DMS153 treated with DMSO at 0.1 percent for 48 hours (cell line): ENCODE data around the gene KATNAL1.
A peak's percentile ranks its signal among the peaks of the same experiment; 100 is the strongest.

ENCODE experiments used
- DNase-seq: peaks from one replicate; lab custom pipeline; 2025; ENCODE audit not compliant: unreplicated experiment; lab: John Stamatoyannopoulos, UW

Gene KATNAL1

DNA sequence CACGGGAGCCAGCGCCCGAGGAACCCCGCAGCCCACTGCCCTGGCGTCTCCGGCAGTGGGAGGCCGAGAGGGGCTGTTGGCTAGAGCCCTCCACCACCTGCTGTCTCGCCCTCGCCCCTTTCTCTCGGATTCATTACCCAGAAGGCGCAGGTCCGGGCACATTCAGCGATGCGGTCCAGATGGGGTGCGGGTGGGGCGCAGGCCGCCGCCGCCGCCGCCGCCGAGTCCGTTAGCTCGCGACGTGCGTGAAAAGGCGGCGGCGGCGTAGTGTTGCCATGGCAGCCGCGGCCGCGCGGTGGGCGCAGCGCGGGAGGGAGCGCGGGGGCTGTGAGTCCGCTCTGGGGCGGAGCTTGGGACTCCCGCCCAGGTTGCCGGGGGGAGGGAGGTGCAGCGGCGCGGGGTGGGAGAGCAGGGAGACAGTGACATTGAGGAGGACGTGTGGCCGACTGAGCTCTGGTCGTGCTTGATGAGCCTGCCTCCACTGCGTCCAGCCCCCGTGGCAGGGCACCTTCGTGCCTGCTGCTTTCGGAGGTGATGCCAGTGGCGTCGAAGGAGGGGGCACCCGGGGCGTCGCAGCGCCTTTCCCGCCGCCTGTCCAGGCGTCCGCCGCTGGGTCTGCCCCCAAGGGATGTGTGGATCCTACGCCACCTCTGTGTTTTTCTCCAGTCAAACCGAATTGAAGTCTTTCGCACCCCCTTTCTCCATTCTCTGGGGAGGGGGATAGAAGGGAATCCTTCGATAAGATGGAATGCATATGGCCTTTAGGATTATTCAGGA lies at the start of gene KATNAL1:
TSS of gene KATNAL1 (minus strand) at position 358 of the 777 bp plus-strand sequence. CDS start 23,774 bp downstream, outside the sequence.
- DNase-seq = peak; percentile 56

DNA sequence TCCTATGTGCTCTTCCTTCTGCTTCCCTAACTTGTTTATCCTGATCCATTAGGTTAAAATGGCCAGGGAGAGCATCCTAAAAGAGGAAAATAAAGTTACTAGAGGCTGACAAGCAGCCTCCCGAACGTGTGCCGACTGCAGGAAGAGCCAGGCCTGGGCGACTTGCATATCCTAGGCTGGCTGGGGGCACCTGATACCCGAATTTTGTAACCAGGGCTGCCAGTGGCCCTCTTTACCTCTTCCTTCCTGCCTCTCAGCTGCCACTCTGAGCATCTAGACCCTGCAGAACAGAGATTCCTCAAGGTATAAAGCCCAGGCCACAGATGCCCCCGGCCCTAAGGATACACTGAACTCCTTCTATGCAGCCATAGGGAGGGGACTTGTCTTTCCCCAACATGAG lies 48.5 kb upstream of the KATNAL1 start:
- DNase-seq = no peak

DNA sequence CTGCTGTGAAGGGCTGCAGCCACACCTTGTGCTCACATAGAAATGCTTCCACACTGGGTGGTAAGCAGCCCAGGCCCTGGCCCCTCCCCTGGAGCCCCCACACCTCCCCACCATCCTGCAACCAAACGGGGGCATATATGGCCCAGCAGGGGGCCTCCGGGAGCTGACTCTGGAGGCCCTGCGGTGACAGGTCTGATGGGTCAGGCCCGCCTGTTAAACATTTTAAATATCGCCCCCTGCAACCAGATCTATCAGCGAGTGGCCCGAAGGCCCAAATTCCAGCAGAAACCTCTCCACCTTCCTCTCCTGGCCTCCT lies 48.0 kb upstream of the KATNAL1 start:
- DNase-seq = no peak

DNA sequence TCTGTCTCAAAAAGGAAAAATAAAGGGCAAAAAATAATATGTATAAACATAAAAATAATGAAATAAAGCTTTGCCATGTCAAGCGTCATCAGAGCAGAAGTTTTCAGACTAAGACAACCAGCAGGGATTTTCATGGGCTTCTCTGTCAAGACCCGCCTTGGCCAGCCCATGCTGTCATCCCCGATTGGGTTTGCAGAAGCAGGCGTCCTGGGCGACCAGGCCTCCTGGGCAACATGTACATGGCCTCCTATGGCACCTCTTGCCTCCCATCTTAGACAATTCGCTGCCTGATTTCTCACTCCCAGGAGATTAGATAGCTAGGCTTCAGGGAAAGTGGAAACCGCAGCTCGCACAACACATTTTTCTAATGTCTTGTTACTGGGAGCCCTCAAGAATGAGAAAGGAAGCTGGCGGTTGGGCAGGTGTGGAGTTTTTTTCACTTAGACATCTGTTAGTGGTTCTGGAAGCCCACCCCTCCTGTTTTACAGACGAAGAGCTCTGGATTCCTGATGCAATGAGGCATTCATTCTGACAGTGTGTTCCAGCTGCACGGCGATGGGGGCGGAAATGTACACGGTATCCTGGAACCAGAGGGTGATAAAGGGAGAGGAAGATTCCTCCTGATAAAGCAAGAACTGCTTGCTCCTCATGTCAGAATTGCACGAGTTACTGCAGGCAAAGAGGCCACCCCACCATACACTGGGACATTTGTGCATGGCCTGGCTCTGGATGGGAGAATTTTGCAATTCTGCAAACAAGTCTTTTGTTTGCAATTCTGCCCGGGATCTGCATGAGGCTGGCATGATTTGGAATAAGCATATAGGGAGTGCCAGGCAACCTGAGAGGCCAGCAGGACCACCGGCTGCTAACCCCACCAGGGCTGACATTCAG lies 47.4 kb upstream of the KATNAL1 start:
- DNase-seq = no peak

DNA sequence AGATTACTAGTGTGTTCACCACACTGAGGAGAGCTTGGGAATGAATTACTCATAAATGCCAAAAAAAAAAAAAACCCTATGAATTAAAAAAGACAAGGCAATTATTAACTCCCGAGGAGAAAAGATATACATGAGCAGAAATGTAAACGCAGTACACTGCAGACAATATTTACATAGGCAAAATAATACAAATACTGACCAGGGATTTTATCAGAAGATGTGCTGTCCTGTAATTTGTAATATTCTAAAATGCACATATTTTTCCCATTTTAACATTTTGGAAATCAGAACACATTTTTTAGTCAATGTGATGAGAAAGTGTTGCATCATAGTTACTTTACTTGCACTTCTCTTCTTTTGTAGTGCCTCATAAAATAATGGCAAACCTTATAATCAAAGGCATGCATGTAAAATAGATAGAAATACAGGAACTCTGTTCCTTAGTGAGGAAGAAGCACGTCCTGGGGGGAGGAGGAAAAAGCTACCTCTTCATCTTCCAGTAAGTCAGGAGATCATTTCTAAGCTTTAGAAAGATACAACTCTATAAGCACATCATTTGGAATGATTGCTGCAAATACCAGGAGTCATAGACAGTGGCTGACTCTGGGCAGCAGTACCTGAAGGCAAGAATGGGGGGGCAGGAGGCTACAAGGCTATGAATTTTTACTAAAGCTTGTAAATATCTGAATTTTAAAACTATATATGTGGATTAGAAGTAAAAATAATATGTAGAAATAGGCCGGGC lies 46.3 kb upstream of the KATNAL1 start:
- DNase-seq = no peak

DNA sequence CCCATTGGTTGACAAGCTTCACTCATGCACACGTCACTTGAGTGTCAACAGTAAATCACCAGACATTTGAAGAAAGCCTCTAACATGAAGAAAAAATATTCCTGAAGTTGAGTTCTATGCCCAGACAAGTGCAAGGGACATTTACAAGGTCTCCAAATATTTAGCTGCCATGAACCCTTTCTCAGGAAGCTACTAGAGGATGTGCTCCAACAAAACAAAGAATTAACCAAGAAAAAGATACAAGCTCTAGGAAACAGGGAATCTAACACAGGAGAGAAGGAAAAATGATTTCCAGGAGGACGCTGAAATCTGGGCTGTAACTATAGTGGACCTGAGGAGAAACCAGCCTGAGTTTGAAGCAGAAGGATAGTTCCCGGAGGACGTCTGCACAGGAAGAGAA lies 45.7 kb upstream of the KATNAL1 start:
- no peak for DNase-seq

DNA sequence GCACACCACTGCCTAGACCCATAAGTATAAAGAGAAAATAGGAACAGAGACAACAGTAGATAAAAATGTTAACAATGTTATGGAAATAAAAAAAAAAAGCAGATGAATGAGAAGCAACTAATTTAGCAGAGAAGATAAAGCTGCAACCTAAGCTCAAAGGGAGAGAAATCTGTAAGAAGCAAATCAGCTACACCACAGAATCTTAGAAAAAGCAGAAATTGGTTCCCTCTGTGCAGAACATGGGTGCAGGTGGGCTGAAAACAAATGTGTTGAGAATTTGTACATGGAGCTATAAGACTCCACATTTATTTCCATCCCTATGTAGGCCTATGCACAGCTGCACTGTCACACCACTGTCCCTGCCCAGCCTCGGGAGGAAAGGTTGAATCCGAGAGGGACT lies 44.8 kb upstream of the KATNAL1 start:
- DNase-seq = no peak

DNA sequence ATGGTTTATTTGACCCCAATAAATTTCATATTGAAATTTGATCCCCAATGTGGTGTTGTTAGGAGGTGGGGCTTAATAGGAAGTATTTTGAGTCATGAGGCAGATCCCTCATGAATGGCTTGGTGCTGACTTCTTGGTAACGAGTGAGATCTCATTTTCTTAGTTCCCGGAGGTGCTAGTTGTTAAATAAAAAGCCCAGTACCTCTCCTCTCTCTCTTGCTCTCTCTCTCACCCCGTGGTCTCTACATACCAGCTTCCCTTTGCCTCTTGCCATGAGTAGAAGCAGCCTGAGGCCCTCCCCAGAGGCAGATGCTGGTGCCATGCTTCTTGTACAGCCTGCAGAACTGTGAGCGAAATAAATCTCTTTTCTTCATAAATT lies 39.4 kb upstream of the KATNAL1 start:
- no peak for DNase-seq

DNA sequence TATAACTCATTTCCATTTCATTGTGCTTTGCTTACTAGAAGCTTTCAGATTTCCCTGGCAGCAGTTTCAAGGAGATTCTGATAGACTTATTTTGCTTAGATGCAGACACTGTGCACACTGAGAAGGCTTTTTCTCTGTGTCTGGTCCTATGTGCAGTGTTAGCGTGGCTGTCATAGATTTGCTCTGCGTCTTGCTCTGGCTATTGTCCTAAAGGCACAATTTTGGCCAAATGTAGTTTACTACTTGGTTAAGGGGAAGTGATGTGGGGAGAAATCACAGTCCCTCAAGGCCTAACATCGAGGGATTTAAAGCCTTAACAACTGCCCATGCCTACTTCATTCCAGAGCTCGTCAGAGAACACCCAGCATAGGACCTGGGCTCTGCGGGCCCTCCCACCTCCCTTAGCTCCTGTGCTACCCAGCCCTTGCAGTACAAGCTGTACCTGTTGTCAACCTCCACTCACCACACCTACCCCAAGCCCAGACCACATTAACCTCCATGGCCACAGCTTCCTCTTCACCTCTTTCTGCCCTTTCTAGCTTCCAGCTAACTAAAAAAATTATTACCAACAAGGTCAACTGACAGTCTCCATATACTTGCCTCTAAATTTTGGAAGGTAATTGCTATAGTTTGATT lies 38.9 kb upstream of the KATNAL1 start:
- no peak for DNase-seq

DNA sequence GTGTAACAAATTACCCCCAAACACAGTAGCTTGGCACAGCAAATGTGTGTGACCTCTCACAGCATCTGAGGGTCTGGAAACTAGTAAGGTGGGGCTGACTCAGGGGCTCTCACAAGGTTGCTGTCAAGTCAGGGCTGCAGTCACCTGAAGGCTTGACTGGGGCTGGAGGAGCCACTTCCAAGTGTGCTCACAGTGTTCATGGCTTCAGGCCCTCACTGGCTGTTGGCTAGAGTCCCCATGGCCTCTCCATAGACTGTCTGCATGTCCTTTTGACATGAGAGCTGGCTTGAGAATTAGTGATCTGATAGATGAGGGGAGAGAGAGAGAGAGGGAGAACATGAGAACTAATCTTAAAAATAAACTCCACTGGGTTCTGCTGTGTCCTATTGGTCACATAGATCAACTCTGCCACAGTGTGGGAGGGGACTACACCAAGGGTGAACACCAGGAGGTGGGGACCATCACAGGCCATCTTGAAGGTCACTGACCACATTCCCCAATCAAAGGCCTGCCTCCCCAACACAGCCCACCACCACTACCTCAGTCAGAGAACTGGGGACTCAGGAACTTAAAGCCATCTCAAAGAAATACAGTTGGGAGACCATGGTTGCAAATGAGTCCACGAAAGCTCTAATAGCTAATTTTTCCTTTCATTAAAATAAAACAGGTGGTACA lies 38.2 kb upstream of the KATNAL1 start:
- DNase-seq = no peak

DNA sequence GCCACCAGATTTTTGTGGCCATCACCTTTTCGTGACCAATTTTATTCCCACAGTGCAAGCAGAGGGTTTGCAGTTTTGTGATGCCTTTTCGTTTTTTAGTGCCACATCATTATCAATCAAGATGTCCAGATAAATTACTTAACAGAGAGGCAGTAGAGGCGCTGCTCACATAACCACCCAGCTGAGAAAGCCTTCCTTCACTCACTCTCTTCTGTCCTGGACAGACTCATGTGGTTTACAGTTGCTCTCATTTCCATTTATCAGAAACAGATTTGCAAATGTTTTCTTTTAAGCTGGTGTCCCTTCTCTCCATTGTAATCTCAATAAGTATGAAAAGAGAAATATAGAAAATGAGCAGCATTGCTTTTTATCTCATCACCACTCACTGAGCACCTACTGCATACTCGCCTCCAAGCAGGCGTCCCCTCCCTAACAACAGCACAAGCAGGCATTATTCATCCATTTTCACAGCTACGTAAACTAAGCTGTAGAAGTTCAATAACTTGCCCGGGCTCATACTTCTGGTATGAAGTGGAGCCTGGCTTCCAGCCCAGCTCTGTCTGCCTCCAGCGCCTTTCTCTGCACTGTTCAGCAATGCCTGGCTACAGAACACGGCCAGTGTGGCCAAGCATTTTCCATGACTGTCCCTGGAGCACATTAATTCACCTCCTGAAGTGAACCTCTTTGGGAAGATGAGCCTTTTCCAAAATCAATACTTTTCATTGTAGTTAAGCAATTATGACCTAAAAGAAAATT lies 34.6 kb upstream of the KATNAL1 start:
- DNase-seq = peak; percentile 10

DNA sequence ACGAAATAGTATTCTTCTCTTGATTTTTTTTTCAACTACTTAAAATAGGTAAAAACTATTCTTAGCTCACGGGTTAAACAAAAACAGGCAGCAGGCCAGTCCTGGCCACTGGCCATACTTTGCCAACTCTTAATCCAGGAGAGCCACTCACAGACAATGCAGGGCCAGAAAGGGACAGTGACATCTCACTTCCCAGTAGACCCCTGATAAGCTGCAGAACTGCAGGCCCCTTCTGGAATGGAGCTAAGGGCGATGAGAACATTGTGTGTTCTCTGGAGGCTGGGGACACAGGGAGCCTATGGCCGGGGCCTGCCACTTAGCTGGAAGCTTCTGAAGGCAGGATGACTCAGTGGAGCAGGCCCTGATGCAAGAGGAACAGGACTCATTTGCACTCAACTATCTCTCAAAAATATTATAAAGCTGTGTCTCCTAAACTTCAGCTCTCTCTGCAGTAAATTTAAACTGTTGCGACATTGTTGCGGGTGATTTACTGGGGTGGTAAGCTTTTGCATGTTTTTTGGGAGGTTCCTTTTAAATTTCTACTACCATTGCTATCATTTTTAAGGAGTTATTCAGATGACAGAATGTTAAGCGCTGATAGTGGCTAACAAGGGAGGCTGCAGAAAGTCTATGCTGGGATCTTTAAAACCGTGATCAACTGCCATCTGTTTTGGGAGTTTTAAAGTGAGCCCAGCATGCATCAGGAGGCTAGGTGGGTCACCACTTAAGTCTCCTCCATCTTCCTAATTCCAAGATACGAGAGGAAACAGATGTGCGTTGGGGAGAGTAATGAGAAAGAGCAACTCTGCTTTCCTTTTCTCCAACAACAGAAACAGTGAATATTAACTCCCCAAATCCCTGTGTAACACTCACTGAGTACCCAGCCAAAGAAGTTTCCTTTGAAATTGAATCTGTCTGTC lies 33.2 kb upstream of the KATNAL1 start:
- DNase-seq = no peak

DNA sequence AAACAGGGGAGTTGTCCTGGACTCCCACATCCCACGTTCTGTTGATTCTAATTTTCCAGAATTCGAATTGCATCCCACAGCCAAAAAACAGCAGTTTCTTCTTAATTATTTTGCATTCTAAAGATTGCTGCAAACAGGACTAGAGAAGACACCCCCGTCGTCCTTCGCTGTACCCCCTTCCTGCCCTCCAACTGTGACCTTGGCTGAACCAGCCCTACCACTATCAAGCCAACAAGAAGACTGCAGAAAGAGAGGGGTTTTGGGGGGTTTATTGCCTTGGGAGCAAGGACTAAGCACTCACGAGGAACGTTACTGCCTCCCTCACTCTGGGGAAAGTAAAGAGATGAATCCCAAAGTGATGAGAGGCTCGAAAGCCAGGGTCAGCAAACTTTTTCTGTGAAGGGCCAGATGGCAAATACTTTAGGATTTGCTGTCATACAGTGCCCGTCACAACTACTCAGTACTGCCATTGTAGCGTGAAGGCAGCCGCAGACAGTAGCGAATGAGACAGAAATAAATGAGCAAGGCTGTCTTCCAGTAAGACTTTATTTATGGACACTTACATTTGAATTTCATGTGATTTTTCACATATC lies 32.5 kb upstream of the KATNAL1 start:
- DNase-seq = no peak

DNA sequence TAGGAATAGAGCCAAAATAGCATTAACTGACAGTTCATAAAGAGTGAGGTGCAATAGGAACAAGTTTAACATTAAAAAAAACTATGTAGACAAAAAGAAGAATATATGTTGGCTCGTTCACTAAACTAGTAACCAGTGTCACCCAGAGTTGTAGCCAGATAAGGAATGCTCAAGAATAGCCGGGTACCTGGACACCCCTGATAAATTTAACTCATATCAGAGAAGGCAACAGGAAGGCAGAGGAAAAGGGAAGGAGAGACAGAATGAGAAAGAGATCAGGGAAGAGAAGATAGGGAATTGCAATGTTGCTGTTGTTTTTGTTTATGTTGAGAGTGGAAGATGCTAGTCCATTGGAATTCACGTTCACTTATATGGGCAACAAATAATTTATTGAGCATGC lies 31.6 kb upstream of the KATNAL1 start:
- DNase-seq = no peak

DNA sequence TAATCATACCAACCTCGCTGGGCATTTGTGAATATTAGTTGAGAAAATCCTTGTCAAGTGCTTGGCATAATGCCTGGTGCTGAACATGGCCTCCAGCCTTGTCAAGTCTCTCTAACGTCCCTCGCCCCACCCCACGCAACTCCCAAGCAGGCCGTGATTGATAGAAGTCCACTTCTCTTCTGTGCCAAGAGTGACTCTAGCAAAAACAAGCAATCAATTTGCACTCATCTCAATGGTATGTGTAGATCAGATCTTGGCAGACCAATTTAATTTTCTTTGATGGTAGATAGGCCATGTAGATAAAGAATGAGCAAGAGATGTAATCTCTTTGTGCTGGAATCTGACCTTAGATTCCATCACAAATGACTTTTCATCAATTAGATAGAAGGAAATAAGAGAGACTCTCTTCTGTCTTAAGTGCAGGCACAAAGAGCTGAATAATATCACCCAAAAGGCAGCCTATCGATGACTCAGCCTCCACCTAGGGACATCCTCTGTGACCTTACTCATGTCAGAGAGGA lies 31.0 kb upstream of the KATNAL1 start:
- no peak for DNase-seq

DNA sequence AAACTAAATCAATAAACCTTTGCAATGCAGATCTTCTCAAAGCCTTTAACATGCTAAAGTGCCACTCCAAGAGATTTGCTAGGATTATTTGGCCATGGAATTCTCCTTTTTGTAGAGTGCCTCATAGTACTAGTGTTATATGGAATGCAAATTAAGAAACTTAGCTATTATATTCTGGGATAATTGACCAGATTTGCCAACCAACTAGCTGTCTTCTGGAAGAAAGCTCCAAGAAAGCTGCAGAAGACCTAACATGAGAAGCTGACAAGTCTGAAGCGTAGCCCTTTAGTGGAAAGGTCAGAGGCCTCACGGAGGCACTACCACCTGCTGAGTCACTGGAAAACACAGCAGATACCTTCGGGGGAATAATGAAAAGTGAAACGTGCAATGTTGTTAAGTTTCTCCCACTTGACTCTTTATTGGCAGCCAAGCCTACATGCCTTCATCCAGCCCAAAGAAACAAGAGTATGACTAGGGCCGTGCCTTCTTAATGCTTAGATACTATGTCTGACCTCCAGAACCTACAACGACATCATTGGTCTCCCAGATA lies 29.8 kb upstream of the KATNAL1 start:
- no peak for DNase-seq

DNA sequence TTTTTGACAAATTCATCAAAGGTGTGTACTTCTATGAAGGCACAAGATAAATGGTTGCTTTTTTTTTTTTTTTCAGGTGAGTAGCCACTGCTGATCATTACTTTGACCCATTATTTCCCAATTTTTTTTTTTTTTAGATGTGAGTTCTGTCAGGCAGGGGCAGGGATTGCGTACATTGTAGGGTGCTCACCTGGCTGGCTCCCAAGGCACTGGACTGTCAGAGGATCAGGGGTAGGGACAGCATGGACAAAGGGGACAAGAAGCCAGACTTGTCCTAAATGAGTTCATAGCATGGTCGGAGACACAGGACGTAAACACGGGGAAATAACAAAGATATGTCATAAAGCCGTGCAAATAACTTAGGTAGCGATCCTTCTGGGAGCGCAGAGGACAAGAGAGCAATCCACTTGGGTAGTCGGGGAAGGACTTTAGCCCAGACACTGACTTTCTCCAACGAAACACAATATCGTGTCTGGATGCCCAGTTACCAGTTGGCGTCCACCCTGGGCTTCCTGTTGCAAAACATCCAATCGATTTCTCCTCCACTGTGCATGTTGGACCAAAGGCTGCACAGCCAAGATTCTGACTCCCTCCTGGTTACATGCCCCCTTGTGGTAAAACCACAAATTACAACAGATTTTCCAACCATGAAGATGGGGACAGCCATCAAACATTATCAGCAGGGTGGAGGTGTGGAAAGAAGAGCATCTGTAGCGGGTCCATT lies 27.5 kb upstream of the KATNAL1 start:
- peak; percentile 77 for DNase-seq
